Activated gamma-delta T cell treated with Interleukin-2 at 50 U/mL for 16 hours (primary cell): ENCODE measurements around the gene DCX.

Source experiments
- DNase-seq: peaks from one replicate; pipeline ENCODE4 v3.0.0-alpha.2; 2020

The DCX gene

GRCh38 chrX:111302284-111302683 lies 109.7 kb downstream of the DCX start:
- DNase-seq: no peak

- no peak for DNase-seq
These were observed 123.2 kb downstream of the DCX start for GRCh38 chrX:111288841-111289240.

GRCh38 chrX:111284631-111285293 lies 127.2 kb downstream of the DCX start:
- no peak for DNase-seq

GRCh38 chrX:111283446-111283845 lies 128.5 kb downstream of the DCX start:
- DNase-seq: no peak

GRCh38 chrX:111282991-111283390 lies 129.0 kb downstream of the DCX start:
- DNase-seq: no peak

GRCh38 chrX:111282139-111282538 lies 129.9 kb downstream of the DCX start:
- DNase-seq: no peak

- DNase-seq: no peak
These were observed 141.7 kb downstream of the DCX start, which contains the start of gene CAPN6 for GRCh38 chrX:111270339-111270738. Gene CAPN6 (minus strand): TSS chrX:111270483. CDS start chrX:111263936, 6,547 bp downstream.

- DNase-seq: no peak
These were observed 143.5 kb downstream of the DCX start for GRCh38 chrX:111268506-111268905.

- no peak for DNase-seq
These were observed 146.5 kb downstream of the DCX start for GRCh38 chrX:111265486-111265885.

GRCh38 chrX:111264385-111264784 lies 147.6 kb downstream of the DCX start:
- no peak for DNase-seq

- DNase-seq: no peak
These were observed 149.9 kb downstream of the DCX start for GRCh38 chrX:111262086-111262485.

GRCh38 chrX:111260451-111260850 lies 151.5 kb downstream of the DCX start:
- DNase-seq: no peak

- DNase-seq: no peak
These were observed 152.4 kb downstream of the DCX start for GRCh38 chrX:111259559-111259958.

- DNase-seq: no peak
These were observed 154.3 kb downstream of the DCX start for GRCh38 chrX:111257733-111258132.

- DNase-seq: no peak
These were observed 156.9 kb downstream of the DCX start for GRCh38 chrX:111254896-111255693.

GRCh38 chrX:111244235-111244750 lies 167.7 kb downstream of the DCX start:
- DNase-seq: no peak
